ENCODE results near the gene PPP1R15B.

The PPP1R15B gene

DNA sequence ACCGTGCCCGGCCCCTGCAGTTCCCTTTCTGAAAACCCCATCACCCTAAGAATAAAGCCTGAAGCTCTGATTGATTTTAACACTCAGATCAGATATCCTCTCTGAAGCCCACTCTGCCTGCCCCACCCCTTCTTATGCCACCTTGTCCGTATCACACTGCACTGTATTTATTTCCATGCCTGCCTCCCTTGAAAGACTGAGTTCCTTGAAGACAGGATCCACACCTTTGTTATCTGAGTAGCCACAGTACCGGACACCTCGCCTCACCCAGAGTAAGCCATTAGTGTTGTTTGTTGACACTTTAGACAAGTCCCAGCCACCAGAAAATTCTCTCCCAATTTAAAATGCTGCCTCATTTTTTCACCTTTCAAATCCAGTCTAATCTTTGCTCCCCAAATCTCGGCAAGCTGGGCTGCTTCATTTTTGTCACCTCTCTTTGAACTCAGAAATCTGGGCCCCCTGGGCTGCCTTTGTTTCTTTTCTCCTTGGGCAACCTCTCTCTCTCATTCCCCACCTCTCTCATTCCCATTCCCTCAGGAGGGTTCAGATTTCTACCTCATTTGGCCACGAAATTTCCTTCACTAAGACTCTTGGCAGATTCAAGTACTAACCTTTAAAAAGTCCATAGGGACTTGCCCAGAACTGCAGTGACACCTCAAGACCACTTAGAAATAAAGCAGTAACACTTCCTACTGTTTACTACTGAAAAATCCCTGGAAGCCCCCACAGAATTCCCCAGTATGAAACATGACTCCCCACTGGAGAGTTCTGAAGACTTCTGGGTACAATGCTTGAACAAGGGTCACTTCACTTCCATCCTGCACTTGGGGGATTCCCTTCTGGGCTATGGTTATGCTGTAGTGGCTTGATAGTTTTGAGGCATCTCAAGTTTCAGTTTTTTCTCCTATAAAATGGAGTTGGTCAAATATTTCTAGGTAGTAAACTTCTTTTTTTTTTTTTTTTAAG is 8.7 kb upstream of the PPP1R15B start:
- no peak for DNase-seq (ENCODE audit: low read depth)

DNA sequence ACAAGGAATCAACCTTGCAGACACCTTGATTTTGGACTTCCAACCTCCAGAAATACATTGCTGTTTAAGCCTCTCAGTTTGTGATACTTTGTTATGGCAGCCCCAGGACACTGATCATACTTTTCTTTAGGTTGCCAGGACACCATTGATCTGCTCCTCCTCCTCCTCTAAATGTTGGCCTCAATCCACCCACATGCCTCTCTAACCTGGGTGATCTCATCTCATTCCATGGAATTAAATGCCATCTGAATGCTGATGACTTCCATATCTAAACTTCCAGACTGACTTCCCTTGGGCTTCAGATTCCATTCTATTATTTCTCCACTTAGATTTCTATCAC is 7.4 kb upstream of the PPP1R15B start:
- DNase-seq (ENCODE audit: low read depth): no peak

DNA sequence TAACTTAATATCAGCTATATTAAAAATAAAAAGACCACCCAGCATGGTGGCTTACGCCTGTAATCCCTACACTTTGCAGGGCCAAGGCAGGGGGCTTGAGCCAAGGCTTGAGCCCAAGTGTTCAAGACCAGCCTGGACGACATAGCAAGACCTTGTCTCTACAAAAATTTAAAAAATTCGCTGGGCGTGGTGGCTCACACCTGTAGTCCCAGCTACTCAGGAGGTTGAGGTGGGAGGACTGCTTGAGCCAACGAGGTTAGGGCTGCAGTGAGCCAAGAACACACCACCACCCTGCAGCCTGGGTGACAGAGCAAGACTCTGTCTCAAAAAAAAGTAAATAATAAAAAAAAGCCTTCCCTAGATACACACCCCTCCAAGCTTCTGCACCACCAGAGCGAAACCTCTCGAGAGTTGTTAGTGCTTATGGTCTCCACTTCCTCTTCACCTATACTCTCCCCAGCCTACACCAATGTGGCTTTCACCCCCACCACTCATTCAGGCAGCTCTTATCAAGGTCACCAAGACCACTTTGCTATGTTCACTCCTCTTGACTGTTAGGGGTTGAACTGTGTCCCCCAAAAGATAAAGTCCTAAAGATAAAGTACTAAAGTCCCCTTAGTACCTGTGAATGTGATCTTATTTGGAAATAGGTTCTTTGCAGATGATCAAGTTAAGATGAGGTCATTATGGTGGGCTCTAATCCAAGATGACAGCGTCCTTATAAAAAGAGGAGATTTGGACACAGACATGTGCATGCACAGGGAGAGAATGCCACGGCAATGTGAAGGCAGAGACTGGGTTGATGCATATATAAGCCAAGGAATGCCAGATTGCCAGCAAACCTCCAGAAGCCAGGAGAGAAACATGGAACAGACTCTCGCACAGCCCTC is 6.8 kb upstream of the PPP1R15B start:
- no peak for DNase-seq (ENCODE audit: low read depth)

DNA sequence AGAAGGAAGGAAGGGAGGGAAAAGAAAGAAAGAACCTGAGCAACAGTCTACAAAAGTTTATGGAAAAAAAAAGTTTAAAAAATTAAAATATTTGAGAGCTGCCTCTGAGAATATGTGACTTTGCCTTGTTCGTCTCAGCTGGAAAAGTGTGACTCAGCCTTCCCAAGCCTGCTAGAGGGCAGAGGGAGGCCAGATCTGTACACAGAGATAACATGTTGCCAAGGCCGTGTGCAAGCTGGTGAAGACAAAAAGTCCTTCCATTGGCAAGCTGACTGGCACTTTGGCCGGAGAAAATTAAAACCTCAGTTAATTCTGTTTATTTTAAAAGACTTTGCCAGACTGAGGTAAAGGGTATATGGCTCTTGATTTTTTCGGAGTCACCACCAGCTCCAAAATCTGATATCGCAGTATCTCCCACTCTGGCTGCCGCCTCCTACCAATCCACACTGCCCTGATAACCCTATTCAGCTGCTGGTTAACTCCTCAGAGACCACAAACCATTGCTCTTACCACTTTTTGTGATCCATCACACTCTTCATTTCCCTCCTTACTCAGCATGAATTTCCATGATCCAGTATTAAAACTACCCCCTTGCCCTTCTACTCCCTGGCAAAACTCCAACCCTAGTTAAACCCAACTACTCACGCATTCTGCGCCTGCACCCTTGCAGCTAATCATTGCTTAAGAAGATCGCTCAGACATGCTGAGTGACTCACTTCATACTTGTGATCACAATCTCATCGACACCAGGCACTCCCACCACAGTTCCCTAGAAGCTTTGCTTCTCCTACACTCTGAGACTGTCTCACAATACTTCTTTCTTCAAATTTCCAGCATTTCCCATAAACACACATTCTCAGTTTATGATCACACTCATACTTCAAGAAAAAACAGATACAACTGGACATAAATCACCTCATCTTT is 5.7 kb upstream of the PPP1R15B start:
- no peak for DNase-seq (ENCODE audit: low read depth)

DNA sequence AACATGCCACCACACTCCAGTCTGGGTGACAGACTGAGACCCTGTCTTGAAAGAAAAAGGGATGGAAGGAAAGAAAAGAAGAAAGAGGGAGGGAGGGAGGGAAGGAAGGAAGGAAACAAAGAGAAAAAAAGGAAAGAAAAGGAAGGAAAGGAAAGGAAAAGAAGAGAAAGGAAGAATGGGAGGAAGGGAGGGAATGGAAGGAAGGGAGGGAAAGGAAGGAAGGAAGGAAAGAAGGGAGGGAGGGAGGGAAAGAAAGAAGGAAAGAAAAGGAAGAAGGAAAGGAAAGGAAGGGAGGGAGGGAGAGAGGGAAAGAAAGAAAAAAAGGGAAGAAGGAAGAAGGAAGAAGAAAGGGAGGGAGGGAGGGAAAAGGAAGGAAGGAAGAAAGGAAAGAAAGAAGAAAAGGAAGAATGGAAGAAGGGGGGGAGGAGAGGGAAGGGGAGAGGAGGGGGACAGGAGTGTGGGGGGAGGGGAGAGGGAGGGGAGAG is 5.0 kb upstream of the PPP1R15B start:
- DNase-seq (ENCODE audit: low read depth): no peak

DNA sequence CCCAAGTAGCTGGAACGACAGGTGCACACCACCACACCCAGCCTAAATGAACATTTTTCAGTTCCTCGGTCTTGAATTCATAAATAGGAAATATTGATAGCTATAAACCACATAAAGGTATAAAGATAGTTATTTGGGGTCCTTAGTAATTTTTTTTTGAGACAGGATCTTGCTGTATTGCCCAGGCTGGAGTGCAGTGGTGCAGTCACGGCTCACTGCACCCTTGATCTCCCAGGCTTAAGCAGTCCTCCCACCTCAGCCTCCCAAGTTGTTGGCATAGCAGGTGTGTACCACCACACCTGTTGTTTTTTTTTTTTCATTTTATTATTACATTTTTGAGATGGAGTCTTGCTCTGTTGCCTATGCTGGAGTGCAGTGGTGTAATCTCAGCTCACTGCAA is 3.7 kb upstream of the PPP1R15B start:
- no peak for DNase-seq (ENCODE audit: low read depth)

DNA sequence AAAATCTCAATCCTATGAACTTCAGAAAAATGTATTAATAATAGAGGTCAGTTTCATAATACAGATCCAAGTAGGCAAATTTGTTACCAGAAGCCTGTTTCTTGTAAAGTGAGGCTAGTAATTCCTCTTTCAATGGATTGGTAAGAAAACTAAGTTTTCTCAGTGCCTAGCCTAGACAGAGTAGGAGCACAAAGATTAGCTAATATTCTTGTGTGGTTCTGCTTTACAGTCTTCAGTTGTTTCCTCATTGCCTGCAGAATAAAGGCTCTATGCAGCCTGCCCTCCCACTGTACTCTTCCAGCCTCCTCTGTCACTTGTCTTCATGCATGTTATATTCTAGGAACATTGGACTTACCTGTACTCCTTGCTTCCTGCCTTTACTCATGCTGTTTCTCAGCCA is 2.4 kb upstream of the PPP1R15B start:
- no peak for DNase-seq (ENCODE audit: low read depth)

DNA sequence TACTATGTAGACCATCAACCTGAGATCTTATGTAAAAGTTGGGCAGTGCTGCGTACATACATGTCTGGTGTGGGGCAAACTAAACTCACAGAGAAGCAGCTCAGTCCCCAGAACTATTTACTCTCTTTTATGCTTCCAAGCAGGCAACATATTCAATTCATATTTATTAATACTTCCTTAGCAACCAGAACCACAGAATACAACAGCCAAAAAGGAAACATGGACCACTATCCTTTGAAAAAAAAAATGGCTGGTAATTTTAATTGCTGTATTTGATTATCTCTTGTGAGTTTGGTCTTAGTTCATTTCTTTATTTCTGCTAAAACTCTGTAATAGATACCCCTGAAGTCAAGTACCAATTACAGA is 1.5 kb upstream of the PPP1R15B start:
- no peak for DNase-seq (ENCODE audit: low read depth)

DNA sequence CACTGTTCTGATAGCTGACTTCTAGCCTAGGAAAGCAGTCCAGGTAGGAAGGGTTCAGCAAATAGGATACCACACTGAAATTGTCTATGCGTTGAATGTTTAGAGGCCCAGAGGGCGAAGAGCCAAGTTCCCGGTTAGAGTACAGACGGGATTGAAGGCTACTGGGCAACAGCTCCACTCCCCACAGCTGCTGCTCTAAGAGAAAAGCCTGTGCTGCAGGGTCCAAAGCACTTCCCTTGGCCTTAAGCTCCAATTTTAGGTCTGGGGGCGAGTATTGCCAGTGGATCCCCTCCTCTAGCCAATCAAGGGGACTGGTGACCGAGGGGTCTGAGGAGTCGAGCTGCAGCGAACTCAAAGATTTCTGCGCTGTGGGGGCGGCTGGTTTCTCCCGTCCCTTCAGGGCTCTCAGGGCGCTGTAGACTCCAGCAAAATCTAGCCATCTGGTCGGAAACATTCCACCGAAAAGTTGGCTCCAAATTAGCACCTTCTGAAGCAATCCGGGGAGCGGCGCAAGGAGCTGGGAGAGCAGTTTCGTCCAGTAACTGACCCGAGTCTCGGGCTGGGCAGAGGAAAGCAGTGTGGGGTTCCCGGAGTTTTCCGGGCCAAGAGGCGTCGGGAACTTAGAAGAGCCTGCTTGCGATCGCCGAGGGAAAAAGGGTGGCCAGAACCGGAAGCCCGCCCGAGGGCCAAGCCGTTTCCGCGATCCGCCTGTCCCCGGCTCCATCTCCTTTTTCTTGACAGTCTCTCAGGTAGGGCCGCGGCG is 748 bp downstream of the PPP1R15B start:
- DNase-seq (ENCODE audit: low read depth): peak; percentile 22

DNA sequence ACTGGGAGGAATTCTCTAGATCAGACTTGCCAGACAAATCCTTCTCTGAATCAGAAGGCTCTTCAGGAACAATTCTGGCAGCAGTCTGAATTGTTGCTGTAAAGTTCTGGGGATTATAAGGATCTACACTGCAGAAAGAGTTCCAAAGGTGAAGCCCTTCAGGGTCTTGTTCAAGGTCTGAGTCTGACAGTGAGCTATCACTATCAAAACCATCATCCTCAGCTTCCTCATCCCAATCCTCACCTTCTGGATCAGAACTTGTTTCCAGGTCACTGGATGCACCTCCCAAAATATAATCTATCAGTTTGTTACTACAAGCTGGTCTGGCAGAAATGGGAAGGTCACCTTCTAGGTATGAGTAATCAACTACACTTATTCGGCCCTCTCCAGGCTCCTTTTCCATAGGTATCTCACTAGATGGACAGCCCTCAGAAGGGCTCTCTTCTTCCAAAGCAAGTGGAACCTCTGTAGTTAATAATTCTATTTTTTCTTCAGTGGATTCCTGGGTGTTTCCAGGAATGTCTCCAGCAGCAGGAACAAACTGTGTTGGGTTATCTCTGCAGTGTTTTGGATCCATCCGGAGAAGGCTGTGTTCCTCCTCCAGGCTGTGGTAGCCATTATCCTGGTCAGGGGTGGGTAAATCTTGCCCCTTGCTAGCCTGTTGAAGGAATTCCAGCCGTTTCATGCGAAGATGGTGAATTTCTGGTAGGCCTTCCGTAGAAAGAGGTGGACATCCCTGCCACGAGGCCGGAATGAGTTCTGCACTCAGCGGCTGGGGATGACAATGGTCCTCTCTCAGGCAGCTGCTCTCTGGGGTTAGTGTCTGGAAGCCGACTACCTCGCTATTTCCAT is 1.6 kb downstream of the PPP1R15B start:
- no peak for DNase-seq (ENCODE audit: low read depth)

DNA sequence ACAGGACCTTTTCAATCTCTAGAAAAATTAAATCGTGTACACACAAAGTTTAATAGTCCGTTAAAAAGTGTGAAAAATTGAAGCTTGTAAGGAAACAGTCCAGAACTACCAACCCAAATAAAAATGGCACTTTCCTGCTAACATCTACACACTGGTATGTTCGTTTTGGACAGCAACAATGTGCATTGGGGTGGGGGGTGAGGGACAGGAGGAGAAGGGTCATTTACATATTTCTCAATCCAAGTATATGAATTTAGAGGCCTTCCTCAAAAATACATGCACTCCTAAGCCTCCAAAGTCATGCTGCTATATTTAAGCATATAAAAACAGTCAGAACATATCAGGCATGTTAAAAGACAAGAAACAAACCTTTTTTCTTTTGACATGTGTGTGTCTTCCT is 2.5 kb downstream of the PPP1R15B start:
- DNase-seq (ENCODE audit: low read depth): no peak

DNA sequence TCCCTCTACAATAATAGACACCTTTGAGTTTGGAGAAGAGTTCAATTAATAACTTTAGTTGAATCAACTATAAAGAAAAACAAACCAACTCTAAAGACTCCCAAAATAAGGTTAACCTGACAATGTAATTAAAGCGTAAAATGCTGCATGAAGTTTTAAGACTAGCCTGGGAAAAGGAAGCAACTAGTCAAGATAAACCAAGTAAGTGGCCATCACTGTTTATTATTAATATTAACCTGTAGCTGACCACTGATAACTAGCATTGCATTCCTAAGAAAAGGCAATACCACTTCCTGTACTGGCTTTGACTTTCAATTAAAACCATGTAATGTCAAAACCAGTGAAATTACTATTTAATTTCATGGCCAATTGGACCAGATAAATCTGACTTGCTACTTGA is 3.0 kb downstream of the PPP1R15B start:
- DNase-seq (ENCODE audit: low read depth): no peak

DNA sequence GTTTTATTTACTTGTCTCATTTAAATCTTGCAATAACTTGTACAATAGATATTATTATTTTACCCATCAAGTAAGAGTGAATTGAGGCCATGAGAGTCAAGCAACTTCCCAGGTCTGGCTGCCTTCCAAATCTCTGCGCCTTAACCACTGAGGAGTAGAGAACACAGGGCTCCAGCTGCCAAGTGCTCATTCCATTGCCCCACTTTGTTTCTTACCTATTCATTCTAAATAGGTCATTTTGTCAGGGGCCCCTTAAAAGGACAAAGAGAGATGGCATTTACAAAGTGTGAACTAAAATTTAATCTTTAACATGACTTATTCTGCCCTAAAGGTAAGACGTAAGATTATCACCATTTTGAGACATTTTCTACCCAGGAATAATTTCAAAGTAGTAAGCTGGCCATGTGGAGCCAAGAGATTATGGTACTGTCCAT is 3.5 kb downstream of the PPP1R15B start:
- DNase-seq (ENCODE audit: low read depth): no peak

DNA sequence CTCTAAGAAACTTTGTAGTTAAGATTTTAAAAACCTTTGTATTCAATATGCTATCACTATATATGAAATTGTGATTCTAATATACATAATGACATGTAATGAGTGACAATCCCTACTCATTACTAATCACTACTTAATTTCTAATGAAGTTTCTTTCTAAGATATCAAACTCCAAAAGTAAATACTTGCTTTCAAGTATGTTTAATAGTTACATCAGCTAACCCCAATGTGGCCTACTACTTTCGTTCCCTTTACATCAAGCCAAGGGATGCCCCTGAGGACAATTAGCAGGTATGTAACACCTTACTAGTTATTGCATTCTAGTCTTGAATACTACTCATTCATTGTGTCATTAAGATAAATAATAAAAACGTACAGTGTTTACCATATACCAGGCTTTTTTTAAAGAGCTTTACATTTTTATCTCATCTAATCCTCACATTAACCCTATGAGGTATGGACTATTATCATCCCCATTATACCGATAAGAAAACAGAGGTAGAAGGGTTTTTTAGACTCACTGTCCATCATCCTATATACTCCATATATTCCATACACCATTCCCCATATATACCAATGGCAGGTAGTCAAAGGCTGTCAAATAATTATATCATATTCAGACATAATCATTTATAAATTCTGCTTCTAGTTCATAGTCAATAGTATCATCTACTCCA is 4.2 kb downstream of the PPP1R15B start:
- DNase-seq (ENCODE audit: low read depth): no peak

DNA sequence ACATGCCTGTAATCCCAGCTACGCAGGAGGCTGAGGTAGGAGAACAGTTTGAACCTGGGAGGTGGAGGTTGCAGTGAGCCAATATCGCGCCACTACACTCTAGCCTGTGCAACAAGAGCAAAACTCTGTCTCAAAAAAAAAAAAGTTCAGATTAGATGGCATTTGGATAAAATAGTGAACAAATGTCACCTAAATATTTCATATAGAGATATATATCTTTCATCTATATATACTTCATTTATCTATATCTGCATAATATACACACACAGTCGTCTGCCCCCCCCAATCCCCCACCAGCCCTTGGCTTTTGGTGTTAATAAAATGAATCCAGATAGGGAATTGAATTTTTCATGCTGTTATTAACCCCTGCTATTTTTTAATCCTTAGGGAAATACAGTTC is 5.0 kb downstream of the PPP1R15B start:
- DNase-seq (ENCODE audit: low read depth): no peak

DNA sequence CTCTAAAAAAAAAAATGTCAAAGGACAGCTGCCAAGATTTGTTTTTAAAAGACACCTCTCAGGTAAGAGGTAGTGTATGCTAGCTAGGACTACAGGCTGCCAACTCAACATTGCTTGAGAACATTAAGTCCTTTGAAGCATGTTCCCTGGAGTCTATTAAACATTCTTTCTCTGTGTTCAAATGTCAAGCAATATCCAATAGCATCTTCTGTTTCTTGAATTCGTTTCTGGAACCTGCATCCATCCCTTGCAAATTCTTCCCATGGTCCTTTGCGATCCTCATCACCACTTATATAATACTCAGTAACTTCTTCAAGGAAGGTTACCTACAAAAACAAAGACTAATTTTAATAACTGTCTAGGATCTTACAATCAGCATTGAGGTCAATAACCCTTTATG is 5.6 kb downstream of the PPP1R15B start:
- no peak for DNase-seq (ENCODE audit: low read depth)

DNA sequence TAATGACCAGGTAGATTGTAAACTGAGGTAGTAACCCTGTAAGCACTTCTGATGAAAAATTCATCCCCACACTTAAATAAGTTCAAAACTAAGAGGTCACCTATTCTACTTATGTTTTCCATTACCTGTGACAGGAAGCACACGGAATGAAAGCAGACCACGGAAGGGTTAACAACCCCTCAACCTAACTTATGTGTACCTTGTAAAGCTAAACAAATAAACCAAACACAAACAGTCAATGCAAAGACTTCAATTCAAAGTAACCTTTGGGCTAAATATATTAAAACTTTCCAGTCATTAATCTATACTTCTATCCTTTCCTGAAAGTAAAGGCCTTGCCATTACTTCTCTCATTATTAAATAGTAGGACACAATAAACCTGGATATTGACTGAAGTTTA is 7.0 kb downstream of the PPP1R15B start:
- DNase-seq (ENCODE audit: low read depth): no peak

DNA sequence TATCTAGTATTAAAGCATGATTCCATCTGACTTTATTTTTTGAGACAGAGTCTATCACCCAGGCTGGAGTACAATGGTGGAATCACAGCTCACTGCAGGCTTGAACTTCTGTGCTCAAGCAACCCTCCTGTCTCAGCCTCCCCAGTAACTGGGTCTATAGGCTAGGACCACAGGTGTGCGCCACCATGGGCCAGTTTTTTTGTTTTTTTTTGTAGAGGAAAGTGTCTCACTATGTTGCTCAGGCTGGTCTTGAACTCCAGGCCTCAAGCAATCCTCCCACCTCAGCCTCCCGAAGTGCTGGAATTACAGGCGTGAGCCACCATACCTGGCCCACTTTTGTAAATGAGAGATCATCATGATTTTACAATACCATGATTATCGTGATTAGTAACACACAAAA is 9.2 kb downstream of the PPP1R15B start:
- DNase-seq (ENCODE audit: low read depth): no peak

DNA sequence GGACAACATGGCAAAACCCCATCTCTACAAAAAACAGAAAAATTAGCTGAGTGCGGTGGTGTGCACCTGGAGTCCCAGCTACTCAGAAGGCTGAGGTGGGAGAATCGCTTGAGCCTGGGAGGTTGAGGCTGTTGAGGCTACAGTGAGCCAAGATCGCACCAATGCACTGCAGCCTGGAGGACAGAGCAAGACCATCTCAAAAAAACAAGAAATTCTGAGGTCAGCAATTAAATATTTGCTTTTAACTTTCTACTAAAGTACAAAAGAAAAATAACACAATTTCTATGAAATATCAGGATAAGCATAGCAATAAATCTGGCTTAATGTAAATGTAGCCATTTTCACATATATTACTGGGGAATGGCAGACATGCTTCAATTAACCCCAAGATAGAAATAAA is 9.9 kb downstream of the PPP1R15B start:
- no peak for DNase-seq (ENCODE audit: low read depth)

Data from stimulated activated CD8-positive, alpha-beta memory T cell treated with anti-CD3 and anti-CD28 coated beads, Interleukin-4, amount 100 ng/mL, for 24 hours (primary cell).